ENCODE data around the gene THOC5.

GRCh38 chr22:29587938-29588699 is 34.6 kb upstream of the THOC5 start:
- TF ChIP-seq CTCF (IDR thresholded peaks at IDR 0.05; ENCODE audit: insufficient read depth, low read length) = no peak
- TF ChIP-seq POLR2AphosphoS5 (IDR thresholded peaks at IDR 0.05; ENCODE audit: low read depth) = no peak
- no peak for TF ChIP-seq REST (IDR thresholded peaks at IDR 0.05; ENCODE audit: insufficient replicate concordance, low read depth)
- no peak for TF ChIP-seq GABPA (IDR thresholded peaks at IDR 0.05; ENCODE audit: low read depth)
- no peak for TF ChIP-seq SPI1 (IDR thresholded peaks at IDR 0.05; ENCODE audit: borderline replicate concordance, low read depth)
